IPS-NIHi7 (cell line): ENCODE measurements around the gene PLSCR5.

Experiments used
- DNase-seq: peaks from one replicate; pipeline ENCODE4 v3.0.0; 2012; ENCODE audit warnings: mixed read lengths; ENCODE audit errors: extremely low spot score

Gene PLSCR5

GRCh38 chr3:146605106-146605505 is at the start of gene PLSCR5:
TSS of gene PLSCR5 (minus strand) at chr3:146605346. CDS start at chr3:146605212, 134 bp downstream.
- no peak for DNase-seq

- no peak for DNase-seq
Measured at GRCh38 chr3:146653978-146654377, 48.8 kb upstream of the PLSCR5 start.

GRCh38 chr3:146650691-146651442 is 45.7 kb upstream of the PLSCR5 start:
- DNase-seq: no peak

GRCh38 chr3:146646261-146646660 is 41.1 kb upstream of the PLSCR5 start:
- DNase-seq: no peak

GRCh38 chr3:146640955-146641867 is 36.1 kb upstream of the PLSCR5 start:
- peak; percentile 32 for DNase-seq

GRCh38 chr3:146640361-146640760 is 35.2 kb upstream of the PLSCR5 start:
- DNase-seq: no peak

- DNase-seq: no peak
Measured at GRCh38 chr3:146638718-146639117, 33.6 kb upstream of the PLSCR5 start.

GRCh38 chr3:146637871-146638270 is 32.7 kb upstream of the PLSCR5 start:
- no peak for DNase-seq

GRCh38 chr3:146636881-146637280 is 31.7 kb upstream of the PLSCR5 start:
- no peak for DNase-seq

GRCh38 chr3:146634346-146634745 is 29.2 kb upstream of the PLSCR5 start:
- DNase-seq: no peak

GRCh38 chr3:146628671-146629070 is 23.5 kb upstream of the PLSCR5 start:
- DNase-seq: no peak

GRCh38 chr3:146626403-146627122 is 21.4 kb upstream of the PLSCR5 start:
- DNase-seq: no peak

GRCh38 chr3:146625186-146625775 is 20.1 kb upstream of the PLSCR5 start:
- no peak for DNase-seq

- no peak for DNase-seq
Measured at GRCh38 chr3:146621723-146622122, 16.6 kb upstream of the PLSCR5 start.

GRCh38 chr3:146612015-146612414 is 6.9 kb upstream of the PLSCR5 start:
- DNase-seq: no peak

GRCh38 chr3:146611096-146611495 is 6.0 kb upstream of the PLSCR5 start:
- no peak for DNase-seq

- DNase-seq: no peak
Measured at GRCh38 chr3:146598535-146598934, 6.6 kb downstream of the PLSCR5 start.

- no peak for DNase-seq
Measured at GRCh38 chr3:146594843-146595482, 10.2 kb downstream of the PLSCR5 start.

GRCh38 chr3:146593776-146594175 is 11.4 kb downstream of the PLSCR5 start:
- no peak for DNase-seq

- no peak for DNase-seq
Measured at GRCh38 chr3:146590521-146590920, 14.6 kb downstream of the PLSCR5 start.

GRCh38 chr3:146589899-146590508 is 15.1 kb downstream of the PLSCR5 start:
- peak; percentile 19 for DNase-seq
